Pancreas (tissue), 10 donors: ENCODE data around the gene ZSWIM1. TPM values are rescaled to one million over a fixed set of nuclear protein-coding genes. Genes with fewer than 3 reads are reported as not detected.
A peak's percentile ranks its signal among the peaks of the same experiment; 100 is the strongest.

ENCODE experiments used
- ATAC-seq, 4 donors: fragments of 200-7000 bp; cut with Tn5 transposase; one replicate each; pipeline versions ENCODE4 v1.8.0 to v1.9.1; 2020; ENCODE audit warnings: mild to moderate bottlenecking in 4 of 4, moderate library complexity in 4 of 4
- DNase-seq, 6 donors: peaks; one replicate each; pipeline ENCODE4 v3.0.0-alpha.2; 2020
- FAIRE-seq: peaks from 2 replicates; lab custom pipeline; 2012; peaks lifted over from hg19 to GRCh38; lab: Jason Lieb, UNC
- H3K27ac ChIP-seq, 4 donors: fragments of 200-600 bp; sonication (generic); 1 replicate in 3 of 4; 2 replicates in 1 of 4; pipeline versions ENCODE4 v1.5.0 to v1.8.0; 2020
- H3K27me3 ChIP-seq, 4 donors: fragments of 200-600 bp; one replicate each; pipeline ENCODE4 v1.8.0; 2021
- H3K36me3 ChIP-seq, 3 donors: fragments of 200-600 bp; sonication (generic) in 1 of 3; one replicate each; pipeline versions ENCODE4 v1.5.0 to v1.8.0; 2020 to 2021
- H3K4me1 ChIP-seq, 3 donors: fragments of 200-600 bp; one replicate each; pipeline ENCODE4 v1.8.0; 2021
- H3K4me3 ChIP-seq, 4 donors: fragments of 200-600 bp; sonication (generic) in 2 of 4; one replicate each; pipeline versions ENCODE4 v1.5.0 to v1.8.0; 2020 to 2021
- H3K9me3 ChIP-seq, 4 donors: fragments of 200-600 bp; one replicate each; pipeline ENCODE4 v1.8.0; 2021
- WGBS, 2 donors: extraction: QIAGEN DNeasy Blood & Tissue Kit; methylation state at CpG; one replicate each; pipeline ENCODE4 v1.1.7; 2013; 5-methylcytosine and 5-hydroxymethylcytosine counted together
- intact Hi-C, 3 donors: fragments of 100-400 bp; cut with DNase I; formaldehyde crosslinking; loops; one replicate each; pipeline versions ENCODE4 v1.11.1 to v1.14.2; 2022
- polyA plus RNA-seq, 2 donors: library from polyadenylated mRNA; stranded (reverse); fragments of 200-250 nt; gene quantifications; one replicate each; pipeline ENCODE4 v1.2.3, GENCODE V29; 2013
- total RNA-seq, 6 donors: library from RNA; stranded (reverse); fragmentation: NEBNext Ultra II Directional in 4 of 6; extraction: Animal tissue kit (Norgen Biotek cat#: 25700) in 4 of 6; gene quantifications; one replicate each; pipeline versions ENCODE4 v1.2.1 to v1.2.4, GENCODE V29; 2021 to 2023
- TF ChIP-seq, protein P1 (sequence below), 4 donors: fragments of 200-600 bp; sonication (generic) in 3 of 4; IDR thresholded peaks; one replicate each; pipeline versions ENCODE4 v1.5.0 to v1.8.0; 2021; ENCODE audit warnings: antibody characterized with exemption in 4 of 4
- donor health status: healthy with polysubstance abuse.
- donor health status: DM: no; HTN: no; CAD: no; lungs with moderate emphysema.
- donor health status: DM: no; HTN: no; CAD: no.
- donor health status: control.
- donor health status: control.
- donor health status: Bipolar disorder and iron deficiency.
- donor health status: DM: yes; HTN: yes; CAD: no.
- donor health status: DM: no; HTN: no; CAD: no.
- donor health status: DM: no; HTN: no; CAD: no.
- donor health status: DM: yes; HTN: yes; CAD: no.

The ZSWIM1 gene
- total and polyA plus RNA-seq, 8 donors: 2.4 to 6.0 (median 3.3) TPM

DNA sequence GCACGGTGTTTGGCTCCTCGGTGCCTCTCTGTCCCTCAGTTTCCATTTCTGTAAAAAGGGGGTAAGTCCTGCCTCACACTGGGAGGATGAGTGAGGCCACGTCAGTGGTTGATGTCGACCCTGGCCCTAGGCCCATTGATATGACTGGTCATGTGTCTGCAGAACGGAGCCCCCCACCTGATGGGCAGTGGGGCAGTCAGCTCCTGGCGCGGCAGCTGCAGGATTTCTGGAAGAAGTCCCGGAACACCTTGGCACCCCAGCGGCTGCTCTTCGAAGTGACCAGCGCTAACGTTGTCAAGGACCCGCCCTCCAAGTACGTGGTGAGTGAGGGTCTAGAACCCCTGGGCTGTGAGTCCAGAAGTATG lies 46.2 kb upstream of the ZSWIM1 start:
- intact Hi-C loops: no loop called here
- Histone ChIP-seq H3K27me3 (no peaks in the 10 kb centered on the region), H3K27ac (no peak overlapping the region), H3K4me1 (no peaks in the 10 kb centered on the region), H3K36me3 (no peaks in the 10 kb centered on the region), H3K9me3 (no peaks in the 10 kb centered on the region), H3K4me3 (peak overlapping the region in 2 of 4 donors; percentile 73 to 84)
- no peak for ATAC-seq
- FAIRE-seq: no peak
- 75 to 86% methylated on average over 14 of the region's 14 CpGs for WGBS, 2 donors
- TF ChIP-seq, protein P1, sequence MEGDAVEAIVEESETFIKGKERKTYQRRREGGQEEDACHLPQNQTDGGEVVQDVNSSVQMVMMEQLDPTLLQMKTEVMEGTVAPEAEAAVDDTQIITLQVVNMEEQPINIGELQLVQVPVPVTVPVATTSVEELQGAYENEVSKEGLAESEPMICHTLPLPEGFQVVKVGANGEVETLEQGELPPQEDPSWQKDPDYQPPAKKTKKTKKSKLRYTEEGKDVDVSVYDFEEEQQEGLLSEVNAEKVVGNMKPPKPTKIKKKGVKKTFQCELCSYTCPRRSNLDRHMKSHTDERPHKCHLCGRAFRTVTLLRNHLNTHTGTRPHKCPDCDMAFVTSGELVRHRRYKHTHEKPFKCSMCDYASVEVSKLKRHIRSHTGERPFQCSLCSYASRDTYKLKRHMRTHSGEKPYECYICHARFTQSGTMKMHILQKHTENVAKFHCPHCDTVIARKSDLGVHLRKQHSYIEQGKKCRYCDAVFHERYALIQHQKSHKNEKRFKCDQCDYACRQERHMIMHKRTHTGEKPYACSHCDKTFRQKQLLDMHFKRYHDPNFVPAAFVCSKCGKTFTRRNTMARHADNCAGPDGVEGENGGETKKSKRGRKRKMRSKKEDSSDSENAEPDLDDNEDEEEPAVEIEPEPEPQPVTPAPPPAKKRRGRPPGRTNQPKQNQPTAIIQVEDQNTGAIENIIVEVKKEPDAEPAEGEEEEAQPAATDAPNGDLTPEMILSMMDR (IDR thresholded peaks at IDR 0.05): no peak
- DNase-seq: peak in 1 of 6 donors; percentile 61

DNA sequence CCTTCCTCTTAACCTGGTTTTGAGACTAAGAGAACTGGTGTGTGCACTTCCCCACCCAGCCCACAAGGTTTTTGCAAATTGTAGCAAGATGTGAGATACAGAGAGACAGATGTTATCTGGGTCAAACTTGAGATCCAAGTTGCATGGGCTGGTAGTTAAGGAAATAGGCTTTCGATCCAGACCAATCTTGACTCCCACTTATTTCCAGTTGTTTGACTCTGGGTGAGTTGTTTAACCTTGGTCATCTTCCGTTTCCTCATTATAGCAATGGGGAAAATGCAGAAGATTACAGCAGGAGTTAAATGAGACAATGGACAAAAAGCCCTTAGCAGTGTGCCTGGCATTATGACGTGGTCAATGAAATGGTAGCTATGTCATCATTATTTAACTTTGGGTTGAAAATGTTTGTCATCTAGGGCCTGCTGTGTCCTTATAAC lies 45.7 kb upstream of the ZSWIM1 start:
- ATAC-seq: no peak
- H3K4me1 ChIP-seq: no peaks in the 10 kb centered on the region
- H3K4me3 ChIP-seq: no peak overlapping the region

DNA sequence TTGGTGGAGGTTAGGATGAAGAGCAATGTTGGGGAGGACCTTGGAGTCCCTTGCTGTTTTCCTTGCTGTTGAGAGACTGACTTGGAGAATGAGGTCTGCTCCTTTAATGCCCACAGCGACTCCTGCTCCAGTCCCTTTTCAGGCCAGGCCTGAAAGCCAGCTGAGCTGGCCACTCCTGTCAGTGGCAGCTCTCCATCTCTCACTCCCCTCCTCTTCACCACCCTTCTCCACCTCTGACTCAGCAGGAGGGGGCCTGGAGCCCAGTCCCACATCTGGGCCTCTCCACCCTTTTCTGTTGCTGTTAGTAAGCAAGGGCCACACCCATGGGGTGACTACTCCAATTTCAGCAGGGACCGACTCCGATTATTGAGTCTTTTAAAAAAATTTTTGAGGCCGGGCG lies 45.2 kb upstream of the ZSWIM1 start:
- no peak for FAIRE-seq
- TF ChIP-seq, protein P1 (IDR thresholded peaks at IDR 0.05): no peak
- no peaks in the 10 kb centered on the region for H3K4me1 ChIP-seq
- no peaks in the 10 kb centered on the region for H3K27me3 ChIP-seq
- H3K4me3 ChIP-seq: no peak overlapping the region
- no peak for DNase-seq
- WGBS, 2 donors: 92 to 96% methylated on average over 5 of the region's 5 CpGs
- peaks cover 0 to 4% (median 0%) of the 10 kb centered on the region in 3 donors for H3K36me3 ChIP-seq
- intact Hi-C loops: no loop called here
- no peaks in the 10 kb centered on the region for H3K9me3 ChIP-seq
- no peak overlapping the region for H3K27ac ChIP-seq
- no peak for ATAC-seq

More for the DNA sequence above, 45.7 kb upstream of the ZSWIM1 start:
- no peak overlapping the region for H3K27ac ChIP-seq
- no peaks in the 10 kb centered on the region for H3K36me3 ChIP-seq
- whole genome bisulfite sequencing, 2 donors: 73 to 76% methylated on average over 3 of the region's 3 CpGs
- DNase-seq (no peak), FAIRE-seq (no peak)
- intact Hi-C loops: no loop called here
- TF ChIP-seq, protein P1 (IDR thresholded peaks at IDR 0.05): no peak
- no peaks in the 10 kb centered on the region for H3K9me3 ChIP-seq
- no peaks in the 10 kb centered on the region for H3K27me3 ChIP-seq

DNA sequence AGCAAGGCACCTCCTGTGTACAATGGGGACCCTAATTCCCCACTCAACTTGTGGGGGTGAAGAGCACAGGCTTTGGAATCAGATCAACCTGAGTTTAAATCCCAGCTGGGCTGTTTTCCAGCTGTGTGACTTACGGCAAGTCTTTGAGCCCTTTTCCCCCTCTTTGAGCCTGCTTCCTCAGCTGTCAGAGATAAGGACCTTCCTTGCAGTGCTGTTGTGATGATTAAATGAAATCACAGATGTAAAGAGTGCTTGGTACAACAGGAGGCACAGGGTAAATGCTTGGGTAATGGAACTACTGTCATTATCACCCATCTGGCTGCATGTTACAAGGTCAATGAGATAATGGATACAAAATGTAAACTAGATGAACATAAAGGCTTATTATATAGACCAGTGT lies 44.2 kb upstream of the ZSWIM1 start:
- intact Hi-C loops: no loop called here
- DNase-seq: no peak
- no peaks in the 10 kb centered on the region for H3K9me3 ChIP-seq
- no peaks in the 10 kb centered on the region for H3K4me1 ChIP-seq
- H3K27ac ChIP-seq: no peak overlapping the region
- no peak overlapping the region for H3K4me3 ChIP-seq
- no peaks in the 10 kb centered on the region for H3K27me3 ChIP-seq
- no peak for FAIRE-seq
- peaks cover 0 to 12% (median 0%) of the 10 kb centered on the region in 3 donors for H3K36me3 ChIP-seq
- ATAC-seq: no peak
- WGBS, 2 donors: 43% methylated on average over 1 of the region's 1 CpG
- TF ChIP-seq, protein P1 (IDR thresholded peaks at IDR 0.05): no peak

DNA sequence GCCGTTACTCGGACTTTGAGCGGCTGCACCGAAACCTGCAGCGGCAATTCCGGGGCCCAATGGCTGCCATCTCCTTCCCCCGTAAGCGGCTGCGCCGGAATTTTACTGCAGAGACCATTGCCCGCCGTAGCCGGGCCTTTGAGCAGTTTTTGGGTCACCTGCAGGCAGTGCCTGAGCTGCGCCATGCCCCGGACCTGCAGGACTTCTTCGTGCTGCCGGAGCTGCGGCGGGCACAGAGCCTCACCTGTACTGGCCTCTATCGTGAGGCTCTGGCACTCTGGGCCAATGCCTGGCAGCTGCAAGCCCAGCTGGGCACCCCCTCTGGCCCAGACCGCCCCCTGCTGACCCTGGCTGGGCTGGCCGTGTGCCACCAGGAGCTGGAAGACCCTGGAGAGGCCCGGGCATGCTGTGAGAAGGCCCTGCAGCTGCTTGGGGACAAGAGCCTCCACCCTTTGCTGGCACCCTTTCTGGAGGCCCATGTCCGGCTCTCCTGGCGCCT lies 40.3 kb upstream of the ZSWIM1 start:
- Histone ChIP-seq H3K27ac (no peak overlapping the region), H3K36me3 (peaks cover 0 to 39% (median 8%) of the 10 kb centered on the region in 3 donors), H3K4me1 (no peaks in the 10 kb centered on the region), H3K27me3 (no peaks in the 10 kb centered on the region), H3K9me3 (no peaks in the 10 kb centered on the region), H3K4me3 (no peak overlapping the region)
- no peak for FAIRE-seq
- 89 to 90% methylated on average over 23 to 25 of the region's 25 CpGs for WGBS, 2 donors
- TF ChIP-seq, protein P1 (IDR thresholded peaks at IDR 0.05): no peak
- peak in 1 of 6 donors; percentile 68 for DNase-seq
- intact Hi-C loops: no loop called here
- no peak for ATAC-seq
